Pancreas (tissue), 10 donors: Measurements from ENCODE around the gene CLDN16. TPM values are rescaled to one million over a fixed set of nuclear protein-coding genes. Genes with fewer than 3 reads are reported as not detected.

Experiments
- ATAC-seq, 4 donors: fragments of 200-7000 bp; cut with Tn5 transposase; one replicate each; pipeline versions ENCODE4 v1.8.0 to v1.9.1; 2020; ENCODE audit warnings: mild to moderate bottlenecking in 4 of 4, moderate library complexity in 4 of 4
- DNase-seq, 6 donors: peaks; one replicate each; pipeline ENCODE4 v3.0.0-alpha.2; 2020
- FAIRE-seq: peaks from 2 replicates; lab custom pipeline; 2012; peaks lifted over from hg19 to GRCh38; lab: Jason Lieb, UNC
- H3K27ac ChIP-seq, 4 donors: fragments of 200-600 bp; sonication (generic); 1 replicate in 3 of 4; 2 replicates in 1 of 4; pipeline versions ENCODE4 v1.5.0 to v1.8.0; 2020
- H3K27me3 ChIP-seq, 4 donors: fragments of 200-600 bp; one replicate each; pipeline ENCODE4 v1.8.0; 2021
- H3K36me3 ChIP-seq, 3 donors: fragments of 200-600 bp; sonication (generic) in 1 of 3; one replicate each; pipeline versions ENCODE4 v1.5.0 to v1.8.0; 2020 to 2021
- H3K4me1 ChIP-seq, 3 donors: fragments of 200-600 bp; one replicate each; pipeline ENCODE4 v1.8.0; 2021
- H3K4me3 ChIP-seq, 4 donors: fragments of 200-600 bp; sonication (generic) in 2 of 4; one replicate each; pipeline versions ENCODE4 v1.5.0 to v1.8.0; 2020 to 2021
- H3K9me3 ChIP-seq, 4 donors: fragments of 200-600 bp; one replicate each; pipeline ENCODE4 v1.8.0; 2021
- CTCF ChIP-seq, 4 donors: fragments of 200-600 bp; sonication (generic) in 3 of 4; IDR thresholded peaks; one replicate each; pipeline versions ENCODE4 v1.5.0 to v1.8.0; 2021; ENCODE audit warnings: antibody characterized with exemption in 4 of 4
- WGBS, 2 donors: extraction: QIAGEN DNeasy Blood & Tissue Kit; methylation state at CpG; one replicate each; pipeline ENCODE4 v1.1.7; 2013; 5-methylcytosine and 5-hydroxymethylcytosine counted together
- intact Hi-C, 3 donors: fragments of 100-400 bp; cut with DNase I; formaldehyde crosslinking; loops; one replicate each; pipeline versions ENCODE4 v1.11.1 to v1.14.2; 2022
- polyA plus RNA-seq, 2 donors: library from polyadenylated mRNA; stranded (reverse); fragments of 200-250 nt; gene quantifications; one replicate each; pipeline ENCODE4 v1.2.3, GENCODE V29; 2013
- total RNA-seq, 6 donors: library from RNA; stranded (reverse); fragmentation: NEBNext Ultra II Directional in 4 of 6; extraction: Animal tissue kit (Norgen Biotek cat#: 25700) in 4 of 6; gene quantifications; one replicate each; pipeline versions ENCODE4 v1.2.1 to v1.2.4, GENCODE V29; 2021 to 2023
- donor health status: healthy with polysubstance abuse.
- donor health status: DM: no; HTN: no; CAD: no; lungs with moderate emphysema.
- donor health status: DM: no; HTN: no; CAD: no.
- donor health status: control.
- donor health status: control.
- donor health status: Bipolar disorder and iron deficiency.
- donor health status: DM: yes; HTN: yes; CAD: no.
- donor health status: DM: no; HTN: no; CAD: no.
- donor health status: DM: no; HTN: no; CAD: no.
- donor health status: DM: yes; HTN: yes; CAD: no.

Gene CLDN16
- 1 to 10 TPM in 1 of 6 donors, under 1 TPM in 5; 0.12 to 1.8 (median 0.36) TPM for total RNA-seq
- under 1 TPM; 0.09 to 0.57 TPM for polyA plus RNA-seq

GRCh38 chr3:190387578-190388213 is at the start of gene CLDN16:
Gene CLDN16 (plus strand): TSS chr3:190388163. CDS start chr3:190388330, 167 bp downstream.
- H3K4me3 ChIP-seq, result no peak within 1 kb of the TSS
- intact Hi-C loops, result loop anchor here in 1 of 3 donors (10.0 kb wide), 1 partner anchor 163 kb away; no protein-coding TSS in a partner anchor
- TF ChIP-seq CTCF (IDR thresholded peaks at IDR 0.05), result no peak
- no peaks in the 10 kb centered on the region for H3K27me3 ChIP-seq
- DNase-seq, result no peak
- no peaks in the 10 kb centered on the region for H3K9me3 ChIP-seq
- WGBS, 2 donors, result 80 to 87% methylated on average over 12 of the region's 12 CpGs
- no peak for ATAC-seq
- no peaks in the 10 kb centered on the region for H3K36me3 ChIP-seq
- H3K4me1 ChIP-seq, result no peaks in the 10 kb centered on the region
- H3K27ac ChIP-seq, result no peak within 1 kb of the TSS
- FAIRE-seq, result no peak

DNA sequence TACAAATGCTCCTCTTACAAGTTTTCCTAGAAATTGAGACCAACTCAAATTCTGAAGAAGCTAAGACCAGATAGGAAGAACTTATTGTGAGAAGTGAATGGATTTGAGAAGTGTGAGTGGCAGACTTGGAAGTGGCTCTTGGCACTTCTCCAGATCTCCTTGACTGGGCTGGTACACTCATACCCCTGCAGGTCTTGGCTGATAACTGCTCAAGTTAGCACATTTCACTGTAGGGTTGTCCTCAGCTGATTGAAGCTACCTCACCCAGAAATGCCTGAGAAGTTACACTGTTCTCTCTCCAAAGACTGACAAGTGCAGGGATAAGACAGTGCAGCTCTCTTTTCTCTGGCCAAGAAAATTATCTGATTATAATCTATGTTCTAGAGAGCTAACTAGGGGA is 49.2 kb upstream of the CLDN16 start:
- H3K27ac ChIP-seq, result no peak overlapping the region
- DNase-seq (peak in 1 of 6 donors; percentile 32), FAIRE-seq (no peak), ATAC-seq (peak in 3 of 4 donors; percentile 61 to 82 (median 76))
- intact Hi-C loops, result loop anchor here in 1 of 3 donors (10.0 kb wide), 1 partner anchor 104 kb away; no protein-coding TSS in a partner anchor
- H3K36me3 ChIP-seq, result no peaks in the 10 kb centered on the region
- no peak overlapping the region for H3K4me3 ChIP-seq
- peaks cover 0 to 5% (median 0%) of the 10 kb centered on the region in 3 donors for H3K4me1 ChIP-seq
- no peaks in the 10 kb centered on the region for H3K27me3 ChIP-seq
- H3K9me3 ChIP-seq, result no peaks in the 10 kb centered on the region
- TF ChIP-seq CTCF (IDR thresholded peaks at IDR 0.05), result no peak

GRCh38 chr3:190339130-190339529 is 48.8 kb upstream of the CLDN16 start:
- H3K4me1 ChIP-seq, result peaks cover 0 to 6% (median 3%) of the 10 kb centered on the region in 3 donors
- no peak for TF ChIP-seq CTCF (IDR thresholded peaks at IDR 0.05)
- H3K9me3 ChIP-seq, result no peaks in the 10 kb centered on the region
- no peak overlapping the region for H3K4me3 ChIP-seq
- H3K27me3 ChIP-seq, result no peaks in the 10 kb centered on the region
- H3K27ac ChIP-seq, result no peak overlapping the region
- no peaks in the 10 kb centered on the region for H3K36me3 ChIP-seq
- FAIRE-seq (no peak), ATAC-seq (peak in 3 of 4 donors; percentile 43 to 70 (median 59)), DNase-seq (no peak)
- intact Hi-C loops, result loop anchor here in 1 of 3 donors (10.0 kb wide), 1 partner anchor 104 kb away; no protein-coding TSS in a partner anchor

- no peak for FAIRE-seq
- no peak overlapping the region for H3K27ac ChIP-seq
Measured at GRCh38 chr3:190340071-190340470, 47.9 kb upstream of the CLDN16 start.

More at GRCh38 chr3:190340071-190340470, 47.9 kb upstream of the CLDN16 start:
- intact Hi-C loops, result no loop called here
- Histone ChIP-seq H3K4me3 (no peak overlapping the region), H3K27me3 (no peaks in the 10 kb centered on the region), H3K36me3 (no peaks in the 10 kb centered on the region), H3K9me3 (no peaks in the 10 kb centered on the region), H3K4me1 (peaks cover 0 to 13% (median 4%) of the 10 kb centered on the region in 3 donors)
- no peak for ATAC-seq
- no peak for DNase-seq
- 87 to 90% methylated on average over 2 of the region's 2 CpGs for WGBS, 2 donors
- no peak for TF ChIP-seq CTCF (IDR thresholded peaks at IDR 0.05)
